Ovary (tissue), 3 donors: ENCODE data around the gene TSHZ2.

ENCODE experiments used
- EP300 ChIP-seq: sonication (generic); formaldehyde crosslinking; IDR thresholded peaks from one replicate; pipeline ENCODE4 v1.6.1; 2017; ENCODE audit warnings: antibody characterized with exemption
- POLR2A ChIP-seq: fragments of 450-650 bp; IDR thresholded peaks from one replicate; pipeline ENCODE4 v1.6.1; 2017; ENCODE audit warnings: antibody characterized with exemption, mild to moderate bottlenecking, moderate library complexity
- TF ChIP-seq, protein P1 (sequence below), 3 donors: fragments of 450-650 bp in 2 of 3; fragments of 200-600 bp in 1 of 3; IDR thresholded peaks; one replicate each; pipeline versions ENCODE4 v1.5.1 to v1.8.0; 2016 to 2022; ENCODE audit warnings: antibody characterized with exemption in 3 of 3, mild to moderate bottlenecking in 1 of 3
- donor health status: DM: no; HTN: no; CAD: no.

GRCh38 chr20:52993076-52993475, 20.9 kb downstream of the TSHZ2 start:
- TF ChIP-seq, protein P1, sequence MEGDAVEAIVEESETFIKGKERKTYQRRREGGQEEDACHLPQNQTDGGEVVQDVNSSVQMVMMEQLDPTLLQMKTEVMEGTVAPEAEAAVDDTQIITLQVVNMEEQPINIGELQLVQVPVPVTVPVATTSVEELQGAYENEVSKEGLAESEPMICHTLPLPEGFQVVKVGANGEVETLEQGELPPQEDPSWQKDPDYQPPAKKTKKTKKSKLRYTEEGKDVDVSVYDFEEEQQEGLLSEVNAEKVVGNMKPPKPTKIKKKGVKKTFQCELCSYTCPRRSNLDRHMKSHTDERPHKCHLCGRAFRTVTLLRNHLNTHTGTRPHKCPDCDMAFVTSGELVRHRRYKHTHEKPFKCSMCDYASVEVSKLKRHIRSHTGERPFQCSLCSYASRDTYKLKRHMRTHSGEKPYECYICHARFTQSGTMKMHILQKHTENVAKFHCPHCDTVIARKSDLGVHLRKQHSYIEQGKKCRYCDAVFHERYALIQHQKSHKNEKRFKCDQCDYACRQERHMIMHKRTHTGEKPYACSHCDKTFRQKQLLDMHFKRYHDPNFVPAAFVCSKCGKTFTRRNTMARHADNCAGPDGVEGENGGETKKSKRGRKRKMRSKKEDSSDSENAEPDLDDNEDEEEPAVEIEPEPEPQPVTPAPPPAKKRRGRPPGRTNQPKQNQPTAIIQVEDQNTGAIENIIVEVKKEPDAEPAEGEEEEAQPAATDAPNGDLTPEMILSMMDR (IDR thresholded peaks at IDR 0.05), result no peak
- TF ChIP-seq POLR2A, result no peak
- no peak for TF ChIP-seq EP300
